BJ (cell line): ENCODE results near the gene CCNE1. TPM values are rescaled to one million over a fixed set of nuclear protein-coding genes. Genes with fewer than 3 reads are reported as not detected.

Source experiments
- CTCF ChIA-PET: fragments of 350-600 bp; formaldehyde crosslinking; extraction: SDS; loops from one replicate; lab custom pipeline; 2021; ENCODE audit warnings: antibody characterized with exemption, inconsistent platforms; lab: Yijun Ruan, JAX
- POLR2A ChIA-PET: fragments of 300-600 bp; sonication (Branson Sonifier 250); formaldehyde crosslinking; extraction: SDS; loops from one replicate; lab custom pipeline; 2021; ENCODE audit warnings: antibody characterized with exemption; lab: Charles Lee
- DNase-seq: peaks from one replicate; pipeline ENCODE4 v3.0.0-alpha.2; 2011; ENCODE audit warnings: low read depth
- H3K27me3 ChIP-seq: 2 replicates; pipeline ENCODE4 v1.6.0; 2011; ENCODE audit warnings: low read length; ENCODE audit not compliant: control insufficient read depth, insufficient read depth
- H3K36me3 ChIP-seq: 2 replicates; pipeline ENCODE4 v1.5.1; 2011; ENCODE audit warnings: low read length; ENCODE audit not compliant: control insufficient read depth, insufficient read depth
- H3K4me3 ChIP-seq: 2 replicates; pipeline ENCODE4 v1.5.1; 2011; ENCODE audit warnings: low read depth, mild to moderate bottlenecking, control low read depth, low read length
- CTCF ChIP-seq: IDR thresholded peaks from 2 replicates; pipeline ENCODE4 v1.5.1; 2011; ENCODE audit warnings: low read depth, mild to moderate bottlenecking, control low read depth, inconsistent platforms, low read length, moderate library complexity; ENCODE audit not compliant: insufficient read depth
- polyA plus RNA-seq: library from polyadenylated mRNA; depleted of rRNA; stranded (reverse); fragments of >200 nt; gene quantifications from 2 replicates; pipeline ENCODE4 v1.2.3, GENCODE V29; 2011

The CCNE1 gene
- polyA plus RNA-seq, 1 experiment, result 5.0 TPM

- Histone ChIP-seq H3K4me3 (no peak overlapping the region), H3K36me3 (no peaks in the 10 kb centered on the region), H3K27me3 (peaks cover 2% of the 10 kb centered on the region; the same call in 1 of the 2 replicates)
- ChIA-PET CTCF (no interaction called here), POLR2A (no interaction called here)
- DNase-seq, result no peak
- no peak for TF ChIP-seq CTCF
Measured at GRCh38 chr19:29834991-29835846, 23.4 kb downstream of the CCNE1 start.

DNA sequence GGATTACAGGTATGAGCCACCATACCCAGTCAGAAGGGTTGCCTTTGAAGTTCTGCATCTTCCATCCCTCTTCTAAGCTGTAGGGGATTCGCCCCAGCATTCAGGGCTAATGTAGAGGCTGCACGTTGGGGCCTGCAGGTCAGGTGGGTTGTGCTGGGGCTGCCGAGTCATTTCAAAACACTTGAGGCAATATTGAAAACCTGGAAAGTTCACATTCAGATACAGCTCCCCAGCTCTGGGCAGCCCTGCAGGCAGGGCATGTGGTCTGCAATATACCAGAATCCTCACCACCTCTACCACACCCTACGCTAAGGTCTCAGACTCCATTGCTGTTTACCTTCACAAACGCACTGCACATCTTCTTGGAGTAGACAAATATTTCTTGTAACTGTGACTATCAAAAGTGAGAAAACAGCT, 24.6 kb downstream of the CCNE1 start:
- Histone ChIP-seq H3K36me3 (no peaks in the 10 kb centered on the region), H3K4me3 (no peak overlapping the region), H3K27me3 (peaks cover 2% of the 10 kb centered on the region; the same call in 1 of the 2 replicates)
- POLR2A ChIA-PET, result no interaction called here
- no peak for DNase-seq
- CTCF ChIA-PET, result interaction anchor here (0.6 kb wide), 1 partner anchor 74 kb away, joined by 4 read pairs; no protein-coding TSS in a partner anchor
- TF ChIP-seq CTCF, result no peak

GRCh38 chr19:29837448-29837981, 25.7 kb downstream of the CCNE1 start:
- no peak for DNase-seq
- POLR2A ChIA-PET, result no interaction called here
- no peak for TF ChIP-seq CTCF
- Histone ChIP-seq H3K27me3 (peaks cover 2% of the 10 kb centered on the region; the same call in 1 of the 2 replicates), H3K4me3 (no peak overlapping the region), H3K36me3 (no peaks in the 10 kb centered on the region)
- CTCF ChIA-PET, result no interaction called here

DNA sequence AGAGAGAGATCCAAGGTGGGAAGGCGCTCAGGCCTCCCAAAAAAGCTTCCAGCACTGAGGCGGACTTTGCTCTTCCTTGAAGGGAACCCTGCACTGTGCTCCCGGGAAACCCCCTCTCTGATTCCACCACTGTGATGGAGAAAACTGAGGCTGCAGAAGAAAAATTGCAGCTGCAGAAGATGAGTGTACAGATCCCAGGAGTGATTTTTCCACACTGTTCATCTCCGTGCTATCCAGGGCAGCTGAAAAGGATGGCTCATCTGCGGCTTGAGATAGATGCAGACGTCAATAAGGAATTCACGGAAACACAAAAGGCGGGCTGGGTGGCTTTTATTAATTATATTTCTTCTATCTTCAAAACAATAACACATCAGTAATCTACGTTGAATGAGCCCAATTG, 26.2 kb downstream of the CCNE1 start:
- Histone ChIP-seq H3K27me3 (peaks cover 2% of the 10 kb centered on the region; the same call in 1 of the 2 replicates), H3K4me3 (no peak overlapping the region), H3K36me3 (no peaks in the 10 kb centered on the region)
- no peak for DNase-seq
- ChIA-PET CTCF (interaction anchor here (0.7 kb wide), 1 partner anchor 9 kb away, joined by 3 read pairs; no protein-coding TSS in a partner anchor), POLR2A (no interaction called here)
- no peak for TF ChIP-seq CTCF
